ENCODE results near the gene NFAM1.

GRCh38 chr22:42366806-42367581, 65.2 kb downstream of the NFAM1 start:
- TF ChIP-seq CTCF (IDR thresholded peaks at IDR 0.05): no peak
- no peak for TF ChIP-seq POLR2A (IDR thresholded peaks at IDR 0.05)
